Stimulated activated CD4-positive, alpha-beta T cell treated with anti-CD3 and anti-CD28 coated beads, Interleukin-15, amount 100 ng/mL, for 1 hour (primary cell): ENCODE results near the gene PLXNA1.

ENCODE experiments used
- DNase-seq, 2 donors: peaks; one replicate each; pipeline ENCODE4 v3.0.0-alpha.2; 2020; ENCODE audit warnings: low read depth in 1 of 2, low spot score in 1 of 2

Gene PLXNA1

GRCh38 chr3:127015282-127016042, 32.5 kb downstream of the PLXNA1 start:
- no peak for DNase-seq

GRCh38 chr3:127016043-127016343, 33.1 kb downstream of the PLXNA1 start:
- DNase-seq: no peak

- no peak for DNase-seq
These were observed 33.5 kb downstream of the PLXNA1 start for GRCh38 chr3:127016461-127016860.

- no peak for DNase-seq
These were observed 34.3 kb downstream of the PLXNA1 start for GRCh38 chr3:127017229-127017628.

- DNase-seq: no peak
These were observed 34.9 kb downstream of the PLXNA1 start for GRCh38 chr3:127017781-127018180.

- DNase-seq: no peak
These were observed 35.5 kb downstream of the PLXNA1 start for GRCh38 chr3:127018306-127018828.

GRCh38 chr3:127019449-127019848, 36.5 kb downstream of the PLXNA1 start:
- no peak for DNase-seq

GRCh38 chr3:127020543-127020942, 37.6 kb downstream of the PLXNA1 start:
- DNase-seq: no peak

GRCh38 chr3:127022849-127023248, 39.9 kb downstream of the PLXNA1 start:
- no peak for DNase-seq

GRCh38 chr3:127025456-127025855, 42.5 kb downstream of the PLXNA1 start:
- DNase-seq: no peak

- DNase-seq: no peak
These were observed 43.1 kb downstream of the PLXNA1 start for GRCh38 chr3:127026036-127026435.

GRCh38 chr3:127026661-127027060, 43.7 kb downstream of the PLXNA1 start:
- no peak for DNase-seq

- no peak for DNase-seq
These were observed 44.3 kb downstream of the PLXNA1 start for GRCh38 chr3:127027061-127027735.

- DNase-seq: no peak
These were observed 45.1 kb downstream of the PLXNA1 start for GRCh38 chr3:127027811-127028548.

GRCh38 chr3:127028781-127029657, 46.1 kb downstream of the PLXNA1 start:
- no peak for DNase-seq

GRCh38 chr3:127029658-127030507, 47.0 kb downstream of the PLXNA1 start:
- no peak for DNase-seq

GRCh38 chr3:127030508-127031412, 47.8 kb downstream of the PLXNA1 start:
- DNase-seq: no peak

- DNase-seq: no peak
These were observed 48.5 kb downstream of the PLXNA1 start for GRCh38 chr3:127031413-127031810.

GRCh38 chr3:127031845-127032244, 48.9 kb downstream of the PLXNA1 start:
- no peak for DNase-seq
